ENCODE measurements around the gene SRSF2. TPM values are rescaled to one million over a fixed set of nuclear protein-coding genes. Genes with fewer than 3 reads are reported as not detected.
"Not testable (repeated sequence)": the region's sequence is repeated elsewhere in the genome, so short reads cannot be mapped to it uniquely, and the experiment has no call there.

The SRSF2 gene
- polyA plus RNA-seq, 4 donors, result 113 to 233 (median 157) TPM

DNA sequence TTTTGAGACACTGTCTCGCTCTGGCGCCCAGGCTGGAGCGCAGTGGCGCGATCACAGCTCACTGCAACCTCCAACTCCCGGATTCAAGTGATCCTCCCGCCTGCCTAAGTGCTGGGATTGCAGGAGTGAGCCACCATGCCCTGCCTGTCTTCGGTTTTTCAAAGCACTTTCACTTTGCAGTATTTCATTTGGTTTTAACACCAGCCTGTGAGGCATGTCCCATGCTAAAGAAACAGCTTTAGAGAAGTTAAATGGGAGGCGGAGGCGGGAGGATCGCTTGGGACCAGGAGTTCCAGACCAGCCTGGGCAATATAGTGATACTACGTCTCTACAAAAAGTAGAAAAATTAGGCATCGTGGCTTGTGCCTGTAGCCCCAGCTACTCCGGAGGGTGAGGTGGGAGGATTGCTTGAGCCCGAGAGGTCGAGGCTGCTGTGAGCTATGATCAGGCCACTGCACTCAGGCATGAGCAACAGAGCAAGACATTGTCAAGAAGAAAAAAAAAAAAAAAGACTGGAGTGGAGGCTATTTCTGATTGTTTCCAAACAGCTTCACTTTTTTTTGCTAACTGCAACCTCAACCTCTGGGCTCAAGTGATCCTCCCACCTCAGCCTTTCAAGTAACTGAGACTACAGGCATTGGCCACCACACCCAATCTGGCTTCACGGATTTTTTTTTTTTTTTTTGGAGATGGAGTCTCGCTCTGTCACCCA lies 9.2 kb downstream of the SRSF2 start:
- Histone ChIP-seq H3K4me3 (ENCODE audit: low read depth in 1 of 3, low read length in 3 of 3) (peak overlapping the region; percentile 84 to 90 (median 89)), H3K27ac (ENCODE audit: low read depth in 1 of 3, low read length in 2 of 3) (peak overlapping the region; percentile 98 to 100 (median 99)), H3K4me1 (ENCODE audit: control insufficient read depth in 3 of 3, insufficient read depth in 2 of 3, low read depth in 1 of 3, low read length in 2 of 3) (peaks cover 0 to 15% (median 3%) of the 10 kb centered on the region in 3 donors), H3K36me3 (ENCODE audit: control insufficient read depth in 3 of 3, insufficient read depth in 2 of 3, low read depth in 1 of 3, low read length in 3 of 3) (peaks cover 6 to 44% (median 8%) of the 10 kb centered on the region in 3 donors), H3K27me3 (ENCODE audit: control insufficient read depth in 3 of 3, insufficient read depth in 3 of 3, low read length in 3 of 3) (no peaks in the 10 kb centered on the region), H3K9me3 (ENCODE audit: control insufficient read depth in 2 of 2, insufficient read depth in 1 of 2, low read depth in 1 of 2, low read length in 1 of 2) (no peaks in the 10 kb centered on the region)
- DNase-seq (peak; percentile 41 to 49), FAIRE-seq (no peak)
- 13 to 35% (median 19%) methylated on average over 17 to 18 of the region's 18 CpGs for WGBS, 3 donors

DNA sequence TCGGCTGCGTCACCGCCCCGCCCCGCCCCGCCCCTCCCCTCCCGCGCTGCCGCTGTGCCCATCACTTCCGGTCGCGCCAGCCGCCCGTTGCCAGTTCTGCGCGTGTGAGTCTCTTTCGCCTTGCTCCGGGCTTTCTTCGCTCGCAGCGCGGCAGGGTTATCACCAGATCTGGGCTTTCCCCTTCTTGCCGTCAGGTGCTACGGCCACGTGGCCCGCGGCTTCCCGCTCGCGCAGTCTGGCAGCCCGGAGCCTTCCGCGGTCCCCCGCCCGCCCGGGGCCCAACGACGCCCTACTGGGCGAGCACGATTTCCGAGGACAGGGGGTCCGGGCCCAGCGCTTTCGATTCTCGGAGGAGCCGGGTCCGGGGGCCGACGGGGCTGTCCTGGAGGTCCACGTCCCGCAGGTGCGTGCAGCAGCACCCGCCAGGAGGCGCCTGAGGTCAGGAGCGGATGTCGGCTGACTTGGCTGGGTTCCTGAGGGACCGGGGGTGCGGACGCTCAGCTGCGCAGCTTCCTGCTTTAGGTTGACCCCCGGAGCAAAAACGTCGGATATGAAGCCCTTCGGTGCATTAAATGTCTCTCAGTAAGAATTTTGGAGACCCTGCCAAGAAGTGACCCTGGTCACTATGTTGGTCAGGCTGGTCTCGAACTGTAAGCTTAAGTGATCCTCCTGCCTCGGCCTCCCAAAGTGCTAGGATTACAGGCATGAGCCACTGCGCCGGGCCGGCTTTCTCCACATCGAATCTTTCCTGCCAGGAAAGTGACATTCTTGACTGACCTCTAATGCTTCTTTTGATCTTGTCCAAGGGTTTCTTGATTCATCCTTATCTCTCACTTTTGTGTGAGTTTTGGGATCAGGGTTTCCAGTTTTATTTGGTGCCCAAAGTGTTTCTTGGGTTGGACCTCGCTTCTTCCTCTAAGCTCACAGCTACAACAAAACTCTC lies 10.1 kb downstream of the SRSF2 start, which contains the start of gene METTL23:
Gene METTL23, plus strand, starts transcription at position 64 of the 943 bp plus-strand sequence. CDS start 2,872 bp downstream, outside the sequence.
- DNase-seq, result peak; percentile 75 to 90
- 0 to 1% (median 0%) methylated on average over 48 to 71 of the region's 71 CpGs for WGBS, 3 donors
- no peak for FAIRE-seq
- H3K27me3 ChIP-seq (ENCODE audit: control insufficient read depth in 3 of 3, insufficient read depth in 3 of 3, low read length in 3 of 3), result no peaks in the 10 kb centered on the region
- H3K27ac ChIP-seq (ENCODE audit: low read depth in 1 of 3, low read length in 2 of 3), result peak within 1 kb of the TSS; percentile 99 to 100 (median 100)
- H3K4me1 ChIP-seq (ENCODE audit: control insufficient read depth in 3 of 3, insufficient read depth in 2 of 3, low read depth in 1 of 3, low read length in 2 of 3), result peaks cover 0 to 15% (median 3%) of the 10 kb centered on the region in 3 donors
- peaks cover 4 to 46% (median 8%) of the 10 kb centered on the region in 3 donors for H3K36me3 ChIP-seq (ENCODE audit: control insufficient read depth in 3 of 3, insufficient read depth in 2 of 3, low read depth in 1 of 3, low read length in 3 of 3)
- H3K4me3 ChIP-seq (ENCODE audit: low read depth in 1 of 3, low read length in 3 of 3), result peak within 1 kb of the TSS; percentile 84 to 90 (median 89)
- H3K9me3 ChIP-seq (ENCODE audit: control insufficient read depth in 2 of 2, insufficient read depth in 1 of 2, low read depth in 1 of 2, low read length in 1 of 2), result no peaks in the 10 kb centered on the region

DNA sequence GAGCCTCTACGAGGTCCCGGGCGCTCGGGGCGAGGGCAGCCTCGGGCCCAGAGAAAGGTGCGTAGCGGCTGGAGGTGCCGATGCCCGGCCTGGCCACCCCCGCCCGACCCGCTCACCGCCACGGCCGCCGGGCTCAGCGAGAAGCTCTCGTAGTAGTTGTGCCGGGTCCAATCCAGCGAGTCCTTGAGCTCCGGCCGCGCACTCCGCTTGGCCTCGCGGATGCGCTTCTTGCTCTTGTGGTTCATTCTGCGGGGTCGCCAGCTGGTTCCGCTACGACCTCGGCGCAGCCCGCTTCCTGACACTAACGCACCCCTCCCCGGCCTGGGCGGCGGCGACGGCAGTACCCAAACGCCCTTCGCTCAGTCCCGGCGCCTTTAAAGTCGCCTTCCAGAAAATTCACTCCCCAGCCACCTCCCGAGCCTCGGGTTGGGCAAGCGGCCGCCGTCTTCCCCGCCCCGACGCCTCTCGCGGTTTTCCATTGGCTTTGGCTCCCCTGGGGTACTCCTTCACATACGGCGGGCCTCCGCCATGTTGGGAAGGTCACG lies 10.8 kb downstream of the SRSF2 start, which contains the start of gene JMJD6:
Gene JMJD6, minus strand, starts transcription at position 376 of the 545 bp plus-strand sequence. Its CDS starts 131 bp downstream, at position 245.
- Histone ChIP-seq H3K4me3 (ENCODE audit: low read depth in 1 of 3, low read length in 3 of 3) (peak within 1 kb of the TSS; percentile 84 to 90 (median 89)), H3K27ac (ENCODE audit: low read depth in 1 of 3, low read length in 2 of 3) (peak within 1 kb of the TSS; percentile 99 to 100 (median 100)), H3K9me3 (ENCODE audit: control insufficient read depth in 2 of 2, insufficient read depth in 1 of 2, low read depth in 1 of 2, low read length in 1 of 2) (no peaks in the 10 kb centered on the region), H3K36me3 (ENCODE audit: control insufficient read depth in 3 of 3, insufficient read depth in 2 of 3, low read depth in 1 of 3, low read length in 3 of 3) (peaks cover 6 to 51% (median 14%) of the 10 kb centered on the region in 3 donors), H3K4me1 (ENCODE audit: control insufficient read depth in 3 of 3, insufficient read depth in 2 of 3, low read depth in 1 of 3, low read length in 2 of 3) (peaks cover 0 to 15% (median 3%) of the 10 kb centered on the region in 3 donors), H3K27me3 (ENCODE audit: control insufficient read depth in 3 of 3, insufficient read depth in 3 of 3, low read length in 3 of 3) (no peaks in the 10 kb centered on the region)
- FAIRE-seq, result no peak
- DNase-seq, result peak; percentile 97
- 0% methylated on average over 57 to 60 of the region's 60 CpGs for WGBS, 3 donors

DNA sequence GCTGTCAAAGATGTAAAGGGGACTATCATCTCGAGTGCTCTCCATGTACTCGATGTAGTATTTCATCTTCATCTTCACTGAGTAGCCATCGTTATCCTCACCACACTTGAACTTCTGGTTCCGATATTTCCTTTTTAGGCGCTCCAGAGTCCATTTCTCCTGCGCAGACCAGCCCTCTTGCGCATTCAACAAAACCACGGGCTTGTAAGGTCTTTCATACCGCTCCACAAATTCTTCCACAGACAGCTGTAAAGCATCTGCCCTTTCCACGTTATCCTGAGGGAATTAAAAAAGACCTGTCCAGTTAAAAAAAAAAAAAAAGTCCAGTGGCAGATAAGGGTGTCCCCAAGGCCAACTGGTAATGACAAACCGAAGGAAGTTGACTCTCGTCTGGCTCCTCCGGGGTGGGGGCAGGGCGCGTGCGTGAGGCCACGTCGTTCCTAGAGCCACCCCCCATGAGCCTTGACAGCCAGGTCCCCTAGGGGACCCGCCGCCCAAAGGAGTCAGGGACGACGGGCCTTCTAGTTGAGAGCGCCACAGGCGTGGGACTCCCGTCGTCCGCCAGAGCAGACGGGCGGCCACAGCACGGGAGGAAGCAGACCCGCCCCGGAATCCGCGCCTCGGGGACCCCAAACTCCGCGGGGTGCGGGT lies 11.4 kb downstream of the SRSF2 start:
- peaks cover 10 to 56% (median 19%) of the 10 kb centered on the region in 3 donors for H3K36me3 ChIP-seq (ENCODE audit: control insufficient read depth in 3 of 3, insufficient read depth in 2 of 3, low read depth in 1 of 3, low read length in 3 of 3)
- no peak for FAIRE-seq
- H3K4me1 ChIP-seq (ENCODE audit: control insufficient read depth in 3 of 3, insufficient read depth in 2 of 3, low read depth in 1 of 3, low read length in 2 of 3), result peaks cover 0 to 15% (median 3%) of the 10 kb centered on the region in 3 donors

DNA sequence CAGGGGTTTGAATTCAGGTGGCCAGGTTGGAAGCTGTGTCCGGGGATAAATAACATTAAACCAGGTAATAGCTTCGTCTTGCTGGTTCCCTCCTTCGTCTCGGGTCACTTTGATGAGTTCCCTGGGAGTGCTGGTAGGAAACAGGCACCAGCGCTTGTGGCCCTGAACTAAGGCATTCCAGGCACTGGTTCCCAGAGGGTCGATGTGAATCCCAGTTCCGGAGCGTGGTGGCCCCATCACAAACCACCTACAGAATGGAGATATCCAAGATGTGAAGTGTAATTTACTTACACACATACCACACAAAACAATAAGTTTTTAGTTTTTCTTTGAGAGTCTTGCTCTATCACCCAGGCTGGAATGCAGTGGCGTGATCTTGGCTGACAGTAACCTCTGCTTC lies 13.3 kb downstream of the SRSF2 start:
- 95 to 96% (median 96%) methylated on average over 9 of the region's 9 CpGs for whole genome bisulfite sequencing, 3 donors
- Histone ChIP-seq H3K4me1 (ENCODE audit: control insufficient read depth in 3 of 3, insufficient read depth in 2 of 3, low read depth in 1 of 3, low read length in 2 of 3) (peaks cover 0 to 15% (median 3%) of the 10 kb centered on the region in 3 donors), H3K27ac (ENCODE audit: low read depth in 1 of 3, low read length in 2 of 3) (no peak overlapping the region), H3K27me3 (ENCODE audit: control insufficient read depth in 3 of 3, insufficient read depth in 3 of 3, low read length in 3 of 3) (no peaks in the 10 kb centered on the region), H3K36me3 (ENCODE audit: control insufficient read depth in 3 of 3, insufficient read depth in 2 of 3, low read depth in 1 of 3, low read length in 3 of 3) (peaks cover 18 to 61% (median 24%) of the 10 kb centered on the region in 3 donors), H3K9me3 (ENCODE audit: control insufficient read depth in 2 of 2, insufficient read depth in 1 of 2, low read depth in 1 of 2, low read length in 1 of 2) (no peaks in the 10 kb centered on the region), H3K4me3 (ENCODE audit: low read depth in 1 of 3, low read length in 3 of 3) (no peak overlapping the region)
- no peak for FAIRE-seq
- DNase-seq, result no peak

More for the DNA sequence above, 11.4 kb downstream of the SRSF2 start:
- DNase-seq, result peak; percentile 84 to 91
- Histone ChIP-seq H3K4me3 (ENCODE audit: low read depth in 1 of 3, low read length in 3 of 3) (peak overlapping the region; percentile 84 to 90 (median 89)), H3K9me3 (ENCODE audit: control insufficient read depth in 2 of 2, insufficient read depth in 1 of 2, low read depth in 1 of 2, low read length in 1 of 2) (no peaks in the 10 kb centered on the region), H3K27me3 (ENCODE audit: control insufficient read depth in 3 of 3, insufficient read depth in 3 of 3, low read length in 3 of 3) (no peaks in the 10 kb centered on the region), H3K27ac (ENCODE audit: low read depth in 1 of 3, low read length in 2 of 3) (peak overlapping the region; percentile 99 to 100 (median 100))
- WGBS, 3 donors, result 1 to 3% (median 3%) methylated on average over 38 of the region's 38 CpGs

DNA sequence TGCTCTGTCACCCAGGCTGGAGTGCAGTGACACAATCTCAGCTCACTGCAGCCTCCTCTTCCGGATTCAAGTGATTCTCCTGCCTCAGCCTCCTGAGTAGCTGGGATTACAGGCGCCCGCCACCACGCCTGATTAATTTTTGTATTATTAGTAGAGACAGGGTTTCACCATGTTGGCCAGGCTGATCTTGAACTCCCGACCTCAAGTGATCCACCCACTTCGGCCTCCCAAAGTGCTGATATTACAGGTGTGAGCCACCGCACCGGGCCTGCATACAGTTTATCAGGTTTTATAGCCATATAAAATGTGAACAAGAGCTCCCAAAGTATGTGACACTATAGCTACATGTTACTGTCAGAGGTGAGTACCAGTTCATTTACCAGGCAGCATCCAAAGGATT lies 14.2 kb downstream of the SRSF2 start:
- not testable (repeated sequence) for FAIRE-seq; H3K27ac ChIP-seq (ENCODE audit: low read depth in 1 of 3, low read length in 2 of 3); DNase-seq; H3K27me3 ChIP-seq (ENCODE audit: control insufficient read depth in 3 of 3, insufficient read depth in 3 of 3, low read length in 3 of 3); H3K9me3 ChIP-seq (ENCODE audit: control insufficient read depth in 2 of 2, insufficient read depth in 1 of 2, low read depth in 1 of 2, low read length in 1 of 2); H3K4me3 ChIP-seq (ENCODE audit: low read depth in 1 of 3, low read length in 3 of 3)
- Histone ChIP-seq H3K36me3 (ENCODE audit: control insufficient read depth in 3 of 3, insufficient read depth in 2 of 3, low read depth in 1 of 3, low read length in 3 of 3) (peaks cover 21 to 69% (median 28%) of the 10 kb centered on the region in 3 donors), H3K4me1 (ENCODE audit: control insufficient read depth in 3 of 3, insufficient read depth in 2 of 3, low read depth in 1 of 3, low read length in 2 of 3) (peaks cover 0 to 15% (median 3%) of the 10 kb centered on the region in 3 donors)
- 89 to 96% (median 92%) methylated on average over 8 of the region's 8 CpGs for WGBS, 3 donors

DNA sequence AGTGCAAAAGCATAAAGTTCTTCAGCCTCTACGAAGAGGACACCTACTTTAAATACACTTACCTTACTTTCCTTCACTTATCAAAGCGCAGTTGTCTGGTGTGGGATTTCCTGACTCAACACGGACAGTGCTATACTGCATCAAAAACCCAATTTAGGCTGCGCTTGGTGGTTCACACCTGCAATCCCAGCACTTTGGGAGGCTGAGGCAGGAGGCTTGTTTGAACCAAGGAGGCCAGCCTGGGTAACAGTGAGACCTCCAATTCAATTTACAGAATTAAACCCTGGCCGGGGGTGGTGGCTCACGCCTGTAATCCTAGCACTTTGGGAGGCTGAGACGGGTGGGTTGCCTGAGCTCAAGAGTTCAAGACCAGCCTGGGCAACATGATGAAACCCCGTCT lies 14.9 kb downstream of the SRSF2 start:
- FAIRE-seq, result no peak
- H3K9me3 ChIP-seq (ENCODE audit: control insufficient read depth in 2 of 2, insufficient read depth in 1 of 2, low read depth in 1 of 2, low read length in 1 of 2), result no peaks in the 10 kb centered on the region
- no peak overlapping the region for H3K4me3 ChIP-seq (ENCODE audit: low read depth in 1 of 3, low read length in 3 of 3)
- H3K27ac ChIP-seq (ENCODE audit: low read depth in 1 of 3, low read length in 2 of 3), result no peak overlapping the region
- WGBS, 3 donors, result 91 to 94% (median 93%) methylated on average over 8 of the region's 8 CpGs
- H3K4me1 ChIP-seq (ENCODE audit: control insufficient read depth in 3 of 3, insufficient read depth in 2 of 3, low read depth in 1 of 3, low read length in 2 of 3), result peaks cover 0 to 10% (median 3%) of the 10 kb centered on the region in 3 donors
- DNase-seq, result no peak
- H3K27me3 ChIP-seq (ENCODE audit: control insufficient read depth in 3 of 3, insufficient read depth in 3 of 3, low read length in 3 of 3), result no peaks in the 10 kb centered on the region
- H3K36me3 ChIP-seq (ENCODE audit: control insufficient read depth in 3 of 3, insufficient read depth in 2 of 3, low read depth in 1 of 3, low read length in 3 of 3), result peaks cover 22 to 76% (median 31%) of the 10 kb centered on the region in 3 donors
